HG03442 (cell line): ENCODE results near the gene KAZN.

ENCODE experiments used
- ATAC-seq: cut with Tn5 transposase; IDR thresholded peaks from one replicate; pipeline ENCODE4 v1.9.1; 2021; ENCODE audit warnings: mild to moderate bottlenecking, moderate library complexity; ENCODE audit not compliant: unreplicated experiment

Gene KAZN

GRCh38 chr1:14667651-14667984 is 69.1 kb downstream of the KAZN start:
- ATAC-seq = no peak

- ATAC-seq = no peak
These were observed 70.1 kb downstream of the KAZN start for GRCh38 chr1:14668538-14668937.

GRCh38 chr1:14672005-14672404 is 73.5 kb downstream of the KAZN start:
- no peak for ATAC-seq

DNA sequence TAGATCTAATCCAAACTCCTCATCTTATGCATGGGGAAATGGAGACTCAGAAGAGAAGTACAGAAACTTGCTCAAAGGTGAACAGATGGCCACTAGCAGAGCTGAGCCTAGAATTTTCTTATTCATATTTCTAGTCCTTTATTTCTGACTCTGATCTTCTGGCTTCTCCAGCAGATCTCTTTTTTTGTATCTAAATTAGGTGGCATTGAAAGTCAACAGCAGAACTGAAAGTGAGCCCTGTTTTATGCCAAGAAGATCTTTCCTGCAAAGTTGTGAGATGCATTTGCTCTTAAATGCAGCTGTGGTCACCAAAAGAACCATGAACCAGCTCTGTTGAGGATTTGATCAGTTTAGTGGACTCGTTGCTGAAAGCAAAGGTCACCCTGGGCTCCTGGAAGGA is 75.5 kb downstream of the KAZN start:
- ATAC-seq = no peak

DNA sequence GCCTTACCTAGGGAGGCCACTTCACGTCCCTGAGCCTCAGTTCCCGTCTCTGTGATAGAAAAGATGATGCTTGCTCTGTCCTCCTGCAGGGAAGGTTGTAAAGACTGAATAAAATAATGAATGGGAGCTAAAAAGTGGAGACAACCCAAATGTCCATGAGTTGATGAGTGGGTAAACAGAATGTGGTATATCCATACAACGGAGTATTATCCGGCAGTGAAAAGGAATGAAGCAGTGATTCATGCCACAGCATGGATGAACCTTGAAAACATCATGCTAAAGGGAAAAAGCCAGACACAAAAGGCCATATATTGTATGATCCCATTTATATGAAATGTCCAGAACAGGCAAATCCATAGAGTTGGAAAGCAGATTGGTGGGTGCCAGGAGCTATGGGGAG is 77.9 kb downstream of the KAZN start:
- ATAC-seq = no peak

GRCh38 chr1:14677292-14677971 is 78.9 kb downstream of the KAZN start:
- no peak for ATAC-seq

DNA sequence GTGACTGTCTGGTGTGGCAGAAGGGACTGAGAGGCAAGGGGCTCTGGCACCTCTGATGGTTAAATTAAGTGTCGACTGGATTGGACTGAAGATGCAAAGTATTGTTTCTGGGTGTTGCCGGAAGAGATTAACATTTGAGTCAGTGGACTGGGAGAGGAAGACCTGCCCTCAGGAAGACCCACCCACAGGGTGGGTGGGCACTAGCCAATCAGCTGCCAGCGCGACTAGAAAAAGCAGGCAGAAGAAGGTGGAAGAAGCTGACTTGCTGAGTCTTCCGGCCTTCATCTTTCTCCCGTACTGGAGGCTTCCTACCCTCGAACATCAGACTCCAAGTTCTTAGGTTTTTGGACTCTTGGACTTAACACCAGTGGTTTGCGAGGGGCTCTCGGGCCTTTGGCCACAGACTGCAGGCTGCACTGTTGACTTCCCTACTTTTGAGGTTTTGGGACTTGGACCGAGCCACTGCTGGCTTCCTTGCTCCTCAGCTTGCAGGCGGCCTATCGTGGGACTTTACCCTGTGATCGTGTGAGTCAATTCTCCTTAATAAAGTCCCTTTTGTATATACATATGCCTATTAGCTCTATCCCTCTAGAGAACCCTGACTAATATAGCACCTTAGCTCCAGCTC is 79.6 kb downstream of the KAZN start:
- no peak for ATAC-seq

DNA sequence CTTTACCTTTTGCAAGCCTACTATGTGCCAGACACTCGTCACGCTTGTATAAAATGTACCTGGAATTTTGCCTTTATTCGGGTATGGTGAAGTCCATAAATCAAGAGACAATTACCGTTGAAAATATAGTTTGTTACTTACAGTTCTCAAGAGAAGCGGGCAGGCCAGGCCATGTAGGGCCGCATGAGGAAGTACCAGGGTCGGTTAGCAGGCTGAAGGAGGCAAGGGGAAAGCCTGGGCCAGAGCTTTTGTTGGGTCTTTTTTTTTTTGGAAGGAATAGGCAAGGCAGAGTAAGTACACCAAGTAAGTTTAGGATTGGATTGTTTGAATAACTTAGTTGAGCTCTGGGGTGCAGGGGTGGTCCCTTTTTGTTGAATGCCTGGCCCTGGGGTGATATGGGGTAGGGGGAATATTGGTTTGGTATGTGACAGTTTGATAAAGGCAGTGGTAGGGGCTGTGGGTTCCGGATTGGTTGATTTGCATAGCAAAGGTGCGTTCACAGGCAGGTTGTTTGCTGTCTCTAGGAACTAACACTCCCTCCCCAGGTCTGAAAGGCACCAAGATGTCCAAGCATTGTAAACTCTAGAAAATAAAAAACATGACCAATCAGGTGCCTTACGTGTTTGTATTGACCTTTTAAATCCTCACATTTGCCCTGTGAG is 80.7 kb downstream of the KAZN start:
- ATAC-seq = no peak

- ATAC-seq = no peak
These were observed 82.7 kb downstream of the KAZN start for GRCh38 chr1:14681182-14681581.

- no peak for ATAC-seq
These were observed 84.6 kb downstream of the KAZN start for GRCh38 chr1:14682941-14683621.

DNA sequence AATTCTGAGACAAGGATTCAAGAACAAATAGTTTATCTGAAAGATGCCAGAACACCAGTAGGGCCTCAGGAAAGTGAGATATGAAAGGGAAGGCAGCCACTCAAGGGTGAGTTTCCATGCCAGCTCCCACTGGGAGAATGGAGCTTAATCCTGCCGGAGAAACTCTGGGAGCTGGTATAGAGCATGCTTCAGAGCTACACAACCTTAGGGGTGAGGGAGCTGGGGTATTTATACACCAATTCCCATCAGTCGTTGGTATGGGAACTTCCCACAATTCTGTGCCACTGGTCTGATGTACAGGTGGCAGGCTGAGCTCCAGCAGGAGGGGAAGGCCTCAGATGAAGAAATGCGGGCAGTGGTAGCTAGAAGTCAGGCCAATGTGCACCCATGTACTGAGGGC is 86.6 kb downstream of the KAZN start:
- ATAC-seq = no peak

DNA sequence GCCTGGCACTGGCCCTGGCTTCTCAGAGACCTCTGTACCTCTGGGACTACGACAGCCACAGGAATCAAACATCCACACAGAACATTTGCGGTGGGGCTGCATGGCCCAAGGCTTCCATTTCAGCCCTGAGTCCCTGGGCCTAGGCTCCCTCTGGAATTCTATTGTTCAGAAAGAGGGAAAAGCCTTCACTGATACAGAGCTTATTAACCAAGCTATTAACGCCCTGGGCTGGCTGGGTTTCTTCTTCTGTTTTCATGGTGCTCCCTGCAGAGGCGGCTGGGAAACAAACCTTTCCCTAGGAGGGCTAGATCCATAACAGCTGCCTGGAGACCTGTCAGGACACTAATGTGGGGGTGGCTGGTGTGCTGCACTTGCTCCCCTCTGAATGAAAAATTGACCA is 88.2 kb downstream of the KAZN start:
- no peak for ATAC-seq

GRCh38 chr1:14687147-14687546 is 88.7 kb downstream of the KAZN start:
- no peak for ATAC-seq

DNA sequence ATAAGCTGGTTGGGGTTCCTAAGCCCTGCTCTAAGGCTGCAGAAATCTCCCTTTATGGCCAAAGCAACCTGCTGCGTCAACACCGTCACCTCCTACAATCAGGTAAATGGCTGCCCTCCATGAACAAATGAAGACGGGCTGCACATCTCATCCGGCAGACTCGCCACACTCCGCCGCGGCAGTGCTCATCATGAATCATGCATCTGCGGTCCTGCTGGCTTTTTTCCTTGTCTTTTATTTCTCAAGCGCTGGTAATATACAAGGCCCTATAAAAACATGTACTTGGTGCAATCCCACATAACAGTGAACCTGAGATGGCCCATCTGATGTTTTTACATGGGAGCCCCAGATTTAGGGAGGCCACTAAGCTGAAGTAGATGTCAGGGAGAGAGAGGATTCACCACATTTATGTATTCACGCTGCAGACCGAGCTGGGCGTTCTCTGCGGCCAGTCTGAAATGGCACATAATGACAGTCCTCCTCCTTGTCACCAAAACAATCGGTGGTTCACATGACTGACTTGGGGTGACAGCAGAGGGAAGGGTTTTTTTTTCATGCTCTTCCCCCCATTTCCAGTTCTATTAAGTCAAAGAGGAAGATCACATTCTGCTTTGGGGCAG is 91.6 kb downstream of the KAZN start:
- ATAC-seq = no peak

- no peak for ATAC-seq
These were observed 95.5 kb downstream of the KAZN start for GRCh38 chr1:14693949-14694348.

DNA sequence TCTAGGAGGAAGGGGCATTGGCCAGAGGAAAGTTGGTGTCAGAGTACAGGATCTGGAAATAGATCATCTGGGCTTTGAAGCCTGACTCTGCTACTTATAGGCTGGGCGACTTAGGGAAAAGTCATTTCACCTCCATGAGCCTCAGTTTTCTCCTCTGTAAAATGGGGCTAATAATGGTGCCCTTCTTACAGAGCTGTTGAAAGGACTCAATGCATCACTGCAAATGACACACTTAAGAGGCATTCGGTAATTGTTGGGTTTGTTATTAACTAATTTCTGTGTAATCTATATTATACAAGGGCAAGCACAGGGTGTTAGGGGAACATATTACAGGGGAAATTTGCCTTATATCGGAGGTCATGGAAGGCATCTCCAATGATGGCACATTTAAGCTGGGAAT is 96.1 kb downstream of the KAZN start:
- ATAC-seq = no peak

DNA sequence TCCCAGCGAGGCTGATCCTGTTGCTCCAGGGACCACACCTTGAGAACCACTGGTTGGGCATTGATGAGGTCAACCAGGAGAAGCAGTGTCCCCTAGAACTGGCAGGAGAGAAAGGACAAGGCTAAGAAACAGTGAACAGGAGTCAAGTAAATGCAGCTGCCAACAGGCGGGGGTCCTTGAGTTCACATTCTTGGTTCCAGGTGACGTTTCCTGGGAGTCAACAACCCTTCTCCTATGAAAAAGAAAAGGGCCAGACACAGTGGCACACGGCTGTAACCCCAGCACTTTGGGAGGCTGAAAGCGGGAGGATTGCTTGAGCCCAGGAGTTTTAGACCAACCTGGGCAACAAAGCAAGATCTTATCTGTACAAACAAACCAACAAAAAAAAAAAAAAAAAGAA is 98.3 kb downstream of the KAZN start:
- no peak for ATAC-seq

GRCh38 chr1:14697353-14697752 is 98.9 kb downstream of the KAZN start:
- no peak for ATAC-seq

- no peak for ATAC-seq
These were observed 99.8 kb downstream of the KAZN start for GRCh38 chr1:14698314-14698713.

DNA sequence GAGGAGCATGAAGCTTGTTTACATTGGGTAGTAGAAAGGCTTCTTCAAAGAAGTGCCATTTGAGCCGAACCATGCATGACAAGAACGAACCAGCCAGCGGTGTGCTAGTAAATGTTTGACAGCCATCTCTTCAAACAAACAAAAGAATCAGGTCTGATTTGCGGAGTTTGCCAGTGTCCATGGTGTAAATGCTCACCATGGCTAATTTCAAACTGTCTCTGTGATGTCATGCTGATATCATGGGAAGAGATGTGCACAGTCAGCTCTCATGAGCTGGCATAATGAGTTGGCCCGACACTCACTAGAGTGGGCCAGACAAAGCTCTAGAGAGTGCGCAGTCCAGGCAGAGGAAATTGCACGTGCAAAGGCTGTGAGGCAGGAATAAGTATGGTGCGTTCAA is 101.1 kb downstream of the KAZN start:
- ATAC-seq = no peak

DNA sequence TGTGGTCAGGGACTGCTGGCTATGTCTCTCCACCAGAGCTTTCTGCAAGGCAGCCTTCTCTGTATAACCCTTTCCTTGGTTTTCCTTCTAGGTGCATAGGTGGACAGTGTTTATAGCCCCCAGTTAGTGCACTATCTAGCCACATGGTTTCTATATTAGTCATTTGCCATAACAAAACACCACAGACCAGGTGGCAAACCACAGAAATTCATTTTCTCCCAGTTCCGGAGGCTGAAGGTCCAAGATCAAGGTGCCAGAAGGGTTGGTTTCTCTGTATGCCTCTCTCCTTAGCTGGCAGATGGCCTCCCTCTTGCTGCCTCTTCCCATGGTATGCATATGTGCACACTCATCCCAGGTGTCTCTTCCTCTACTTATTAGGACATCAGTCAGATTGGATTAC is 106.4 kb downstream of the KAZN start:
- ATAC-seq = no peak

- no peak for ATAC-seq
These were observed 107.3 kb downstream of the KAZN start for GRCh38 chr1:14705824-14706223.
